HL-60 (cell line): ENCODE data around the gene AKAP6.

ENCODE experiments used
- DNase-seq, 2 experiments: peaks; one replicate each; pipeline ENCODE4 v3.0.0-alpha.2; 2010 to 2020; ENCODE audit warnings: low read depth in 1 of 2, low spot score in 1 of 2
- H3K27ac ChIP-seq: fragments of 250-450 bp; sonication (Bioruptor Pico); replicated peaks from 2 replicates; pipeline ENCODE4 v1.5.1; 2020; ENCODE audit warnings: mild to moderate bottlenecking, moderate library complexity
- H3K27me3 ChIP-seq: fragments of 250-450 bp; sonication (Bioruptor Pico); 2 replicates; pipeline ENCODE4 v1.5.1; 2021; ENCODE audit warnings: mild to moderate bottlenecking, moderate library complexity; ENCODE audit not compliant: insufficient read depth, poor library complexity, severe bottlenecking
- H3K4me3 ChIP-seq: replicated peaks from 2 replicates; pipeline ENCODE4 v1.5.1; 2011; ENCODE audit warnings: mild to moderate bottlenecking, control low read depth, low read length; ENCODE audit not compliant: insufficient read depth
- GABPA ChIP-seq: IDR thresholded peaks from 2 replicates; pipeline ENCODE4 v1.6.1; 2012; ENCODE audit warnings: low read depth
- POLR2AphosphoS5 ChIP-seq: IDR thresholded peaks from 2 replicates; pipeline ENCODE4 v1.6.1; 2012; ENCODE audit warnings: low read depth
- SPI1 ChIP-seq: IDR thresholded peaks from 2 replicates; pipeline ENCODE4 v1.6.1; 2012; ENCODE audit warnings: low read depth, mild to moderate bottlenecking, borderline replicate concordance
- TF ChIP-seq, protein P1 (sequence below): IDR thresholded peaks from 2 replicates; pipeline ENCODE4 v1.6.1; 2012; ENCODE audit warnings: low read depth; ENCODE audit not compliant: insufficient replicate concordance
- TF ChIP-seq, protein P2 (sequence below): IDR thresholded peaks from one replicate; pipeline ENCODE4 v1.5.1; 2011; ENCODE audit warnings: low read length, control low read depth, inconsistent platforms; ENCODE audit not compliant: insufficient read depth

The AKAP6 gene

DNA sequence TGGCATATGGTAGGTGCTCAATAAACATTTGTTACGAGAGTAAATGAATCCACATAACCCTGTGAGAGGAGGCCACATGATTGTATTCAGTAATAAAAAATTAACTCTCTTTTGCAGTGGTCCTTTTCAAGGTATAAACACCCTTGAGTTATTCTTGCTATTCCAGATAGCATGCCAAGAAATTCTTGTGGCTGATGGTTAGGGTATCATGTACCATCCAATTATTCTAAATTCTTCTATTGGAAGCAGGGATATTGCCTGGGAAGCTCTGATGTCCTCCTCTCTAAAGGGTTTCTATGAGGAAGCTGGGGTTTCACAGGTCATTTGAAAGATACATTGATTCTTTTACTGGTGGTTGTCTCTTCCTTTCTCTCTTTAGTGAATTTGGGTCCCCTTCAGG, 10.1 kb downstream of the AKAP6 start:
- H3K4me3 ChIP-seq, result no peak overlapping the region
- no peak for DNase-seq
- no peak overlapping the region for H3K27ac ChIP-seq
- TF ChIP-seq POLR2AphosphoS5, result no peak
- TF ChIP-seq, protein P1, sequence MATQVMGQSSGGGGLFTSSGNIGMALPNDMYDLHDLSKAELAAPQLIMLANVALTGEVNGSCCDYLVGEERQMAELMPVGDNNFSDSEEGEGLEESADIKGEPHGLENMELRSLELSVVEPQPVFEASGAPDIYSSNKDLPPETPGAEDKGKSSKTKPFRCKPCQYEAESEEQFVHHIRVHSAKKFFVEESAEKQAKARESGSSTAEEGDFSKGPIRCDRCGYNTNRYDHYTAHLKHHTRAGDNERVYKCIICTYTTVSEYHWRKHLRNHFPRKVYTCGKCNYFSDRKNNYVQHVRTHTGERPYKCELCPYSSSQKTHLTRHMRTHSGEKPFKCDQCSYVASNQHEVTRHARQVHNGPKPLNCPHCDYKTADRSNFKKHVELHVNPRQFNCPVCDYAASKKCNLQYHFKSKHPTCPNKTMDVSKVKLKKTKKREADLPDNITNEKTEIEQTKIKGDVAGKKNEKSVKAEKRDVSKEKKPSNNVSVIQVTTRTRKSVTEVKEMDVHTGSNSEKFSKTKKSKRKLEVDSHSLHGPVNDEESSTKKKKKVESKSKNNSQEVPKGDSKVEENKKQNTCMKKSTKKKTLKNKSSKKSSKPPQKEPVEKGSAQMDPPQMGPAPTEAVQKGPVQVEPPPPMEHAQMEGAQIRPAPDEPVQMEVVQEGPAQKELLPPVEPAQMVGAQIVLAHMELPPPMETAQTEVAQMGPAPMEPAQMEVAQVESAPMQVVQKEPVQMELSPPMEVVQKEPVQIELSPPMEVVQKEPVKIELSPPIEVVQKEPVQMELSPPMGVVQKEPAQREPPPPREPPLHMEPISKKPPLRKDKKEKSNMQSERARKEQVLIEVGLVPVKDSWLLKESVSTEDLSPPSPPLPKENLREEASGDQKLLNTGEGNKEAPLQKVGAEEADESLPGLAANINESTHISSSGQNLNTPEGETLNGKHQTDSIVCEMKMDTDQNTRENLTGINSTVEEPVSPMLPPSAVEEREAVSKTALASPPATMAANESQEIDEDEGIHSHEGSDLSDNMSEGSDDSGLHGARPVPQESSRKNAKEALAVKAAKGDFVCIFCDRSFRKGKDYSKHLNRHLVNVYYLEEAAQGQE, result no peak
- no peak for TF ChIP-seq GABPA
- TF ChIP-seq, protein P2, sequence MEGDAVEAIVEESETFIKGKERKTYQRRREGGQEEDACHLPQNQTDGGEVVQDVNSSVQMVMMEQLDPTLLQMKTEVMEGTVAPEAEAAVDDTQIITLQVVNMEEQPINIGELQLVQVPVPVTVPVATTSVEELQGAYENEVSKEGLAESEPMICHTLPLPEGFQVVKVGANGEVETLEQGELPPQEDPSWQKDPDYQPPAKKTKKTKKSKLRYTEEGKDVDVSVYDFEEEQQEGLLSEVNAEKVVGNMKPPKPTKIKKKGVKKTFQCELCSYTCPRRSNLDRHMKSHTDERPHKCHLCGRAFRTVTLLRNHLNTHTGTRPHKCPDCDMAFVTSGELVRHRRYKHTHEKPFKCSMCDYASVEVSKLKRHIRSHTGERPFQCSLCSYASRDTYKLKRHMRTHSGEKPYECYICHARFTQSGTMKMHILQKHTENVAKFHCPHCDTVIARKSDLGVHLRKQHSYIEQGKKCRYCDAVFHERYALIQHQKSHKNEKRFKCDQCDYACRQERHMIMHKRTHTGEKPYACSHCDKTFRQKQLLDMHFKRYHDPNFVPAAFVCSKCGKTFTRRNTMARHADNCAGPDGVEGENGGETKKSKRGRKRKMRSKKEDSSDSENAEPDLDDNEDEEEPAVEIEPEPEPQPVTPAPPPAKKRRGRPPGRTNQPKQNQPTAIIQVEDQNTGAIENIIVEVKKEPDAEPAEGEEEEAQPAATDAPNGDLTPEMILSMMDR, result no peak
- TF ChIP-seq SPI1, result no peak
- no peaks in the 10 kb centered on the region for H3K27me3 ChIP-seq

- no peaks in the 10 kb centered on the region for H3K27me3 ChIP-seq
- TF ChIP-seq, protein P2, result no peak
- TF ChIP-seq, protein P1, result no peak
- TF ChIP-seq GABPA (no peak), POLR2AphosphoS5 (no peak), SPI1 (no peak)
- no peak overlapping the region for H3K4me3 ChIP-seq
- H3K27ac ChIP-seq, result no peak overlapping the region
- no peak for DNase-seq
Measured at GRCh38 chr14:32341947-32342846, 13.1 kb downstream of the AKAP6 start.

GRCh38 chr14:32342847-32343194, 13.7 kb downstream of the AKAP6 start:
- Histone ChIP-seq H3K4me3 (no peak overlapping the region), H3K27me3 (no peaks in the 10 kb centered on the region), H3K27ac (no peak overlapping the region)
- TF ChIP-seq GABPA (no peak), SPI1 (no peak), POLR2AphosphoS5 (no peak)
- TF ChIP-seq, protein P2, result no peak
- TF ChIP-seq, protein P1, result no peak
- DNase-seq, result no peak
